HG02884 (cell line): ENCODE data around the gene CDK4.
"Not testable (repeated sequence)": the region's sequence is repeated elsewhere in the genome, so short reads cannot be mapped to it uniquely, and the experiment has no call there.

Source experiments
- ATAC-seq: cut with Tn5 transposase; IDR thresholded peaks from one replicate; pipeline ENCODE4 v1.9.1; 2021; ENCODE audit warnings: mild to moderate bottlenecking, moderate library complexity; ENCODE audit not compliant: unreplicated experiment

The CDK4 gene

GRCh38 chr12:57726884-57727757 lies 25.0 kb downstream of the CDK4 start:
- ATAC-seq = no peak

- ATAC-seq = no peak
These were observed 25.8 kb downstream of the CDK4 start for GRCh38 chr12:57726151-57726883.

DNA sequence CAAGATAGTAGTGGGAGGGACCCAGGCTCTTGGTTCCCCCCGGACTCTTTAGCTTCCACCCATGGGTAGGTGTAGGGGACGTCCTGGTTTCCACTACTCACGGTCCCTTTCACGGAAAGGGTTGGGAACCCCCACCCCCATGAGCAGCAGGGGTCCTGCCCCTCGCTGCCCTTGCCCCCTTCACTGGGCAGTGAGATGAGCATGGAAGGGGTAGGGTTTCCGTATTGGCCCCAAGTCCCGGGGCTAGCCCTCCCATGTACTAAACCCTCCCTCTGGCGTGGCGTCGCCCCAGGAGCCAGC lies 26.3 kb downstream of the CDK4 start:
- no peak for ATAC-seq

- no peak for ATAC-seq
These were observed 27.0 kb downstream of the CDK4 start for GRCh38 chr12:57724936-57725740.

DNA sequence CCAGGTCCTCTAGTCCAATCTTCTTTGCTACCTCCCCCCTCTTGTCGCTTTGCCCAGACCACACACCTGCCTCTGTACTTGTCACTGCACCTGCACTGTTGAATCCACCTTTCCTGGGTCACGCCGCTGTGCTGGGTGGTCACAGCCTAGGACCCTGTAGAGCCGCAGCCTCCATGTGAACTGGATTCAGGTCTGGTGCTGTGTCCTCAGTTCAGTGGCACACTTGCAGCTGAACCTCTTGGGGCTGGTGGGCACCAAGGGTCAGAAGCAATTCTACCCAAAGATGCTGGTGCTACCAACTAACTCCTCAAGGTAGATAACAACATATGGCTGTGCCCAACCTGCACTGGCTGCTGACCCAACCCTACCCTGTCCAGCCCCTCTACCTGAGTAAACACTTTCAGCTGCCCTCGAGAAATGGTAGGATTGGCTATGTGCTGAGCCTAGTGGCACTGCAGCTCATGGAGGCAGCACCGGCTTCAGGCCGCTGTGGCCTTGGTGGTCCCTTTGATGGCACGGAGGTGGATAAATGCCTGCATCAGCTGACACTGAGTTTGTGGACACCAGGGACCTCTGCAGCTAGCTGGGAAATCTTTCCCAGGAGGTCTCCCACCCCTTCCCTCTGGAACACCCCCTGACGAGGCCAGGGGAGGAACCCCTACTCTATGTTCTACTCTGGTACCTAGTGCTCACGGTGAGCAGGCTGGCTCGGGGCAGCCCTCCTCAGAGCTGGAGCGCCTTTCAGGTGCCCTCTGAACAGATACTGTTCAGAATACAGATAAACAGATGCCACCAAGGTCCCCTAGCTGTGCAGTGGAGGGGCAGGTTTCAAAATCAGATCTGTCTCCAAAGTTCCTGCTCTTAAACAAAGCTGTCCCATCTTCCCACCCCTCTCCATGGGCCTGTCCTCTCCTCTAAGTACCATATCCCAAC lies 27.8 kb downstream of the CDK4 start:
- ATAC-seq = no peak

- ATAC-seq = no peak
These were observed 28.5 kb downstream of the CDK4 start for GRCh38 chr12:57723630-57723962.

GRCh38 chr12:57722716-57723629 lies 29.1 kb downstream of the CDK4 start:
- no peak for ATAC-seq

- not testable (repeated sequence) for ATAC-seq
These were observed 30.1 kb downstream of the CDK4 start for GRCh38 chr12:57721846-57722608.

DNA sequence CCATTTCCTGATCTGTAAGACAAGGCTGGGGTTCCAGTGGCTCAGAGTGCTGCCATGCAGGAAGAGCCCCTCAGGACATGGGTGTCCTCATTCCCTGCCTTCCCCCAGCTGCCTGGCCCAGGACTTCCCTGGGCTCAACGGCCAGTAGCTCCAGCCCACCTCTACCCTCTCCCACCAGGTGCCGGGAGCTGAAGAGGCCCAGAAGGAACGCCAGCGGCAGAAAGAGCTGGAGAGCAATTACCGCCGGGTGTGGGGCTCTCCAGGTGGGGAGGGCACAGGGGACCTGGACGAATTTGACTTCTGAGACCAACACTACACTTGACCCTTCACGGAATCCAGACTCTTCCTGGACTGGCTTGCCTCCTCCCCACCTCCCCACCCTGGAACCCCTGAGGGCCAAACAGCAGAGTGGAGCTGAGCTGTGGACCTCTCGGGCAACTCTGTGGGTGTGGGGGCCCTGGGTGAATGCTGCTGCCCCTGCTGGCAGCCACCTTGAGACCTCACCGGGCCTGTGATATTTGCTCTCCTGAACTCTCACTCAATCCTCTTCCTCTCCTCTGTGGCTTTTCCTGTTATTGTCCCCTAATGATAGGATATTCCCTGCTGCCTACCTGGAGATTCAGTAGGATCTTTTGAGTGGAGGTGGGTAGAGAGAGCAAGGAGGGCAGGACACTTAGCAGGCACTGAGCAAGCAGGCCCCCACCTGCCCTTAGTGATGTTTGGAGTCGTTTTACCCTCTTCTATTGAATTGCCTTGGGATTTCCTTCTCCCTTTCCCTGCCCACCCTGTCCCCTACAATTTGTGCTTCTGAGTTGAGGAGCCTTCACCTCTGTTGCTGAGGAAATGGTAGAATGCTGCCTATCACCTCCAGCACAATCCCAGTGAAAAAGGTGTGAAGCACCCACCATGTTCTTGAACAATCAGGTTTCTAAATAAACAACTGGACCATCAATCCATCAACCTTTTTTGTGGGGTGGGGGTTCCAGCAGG lies 31.2 kb downstream of the CDK4 start:
- no peak for ATAC-seq

GRCh38 chr12:57719777-57720605 lies 32.1 kb downstream of the CDK4 start:
- no peak for ATAC-seq

- no peak for ATAC-seq
These were observed 33.2 kb downstream of the CDK4 start for GRCh38 chr12:57718641-57719528.

GRCh38 chr12:57717846-57718640 lies 34.1 kb downstream of the CDK4 start:
- ATAC-seq = no peak

DNA sequence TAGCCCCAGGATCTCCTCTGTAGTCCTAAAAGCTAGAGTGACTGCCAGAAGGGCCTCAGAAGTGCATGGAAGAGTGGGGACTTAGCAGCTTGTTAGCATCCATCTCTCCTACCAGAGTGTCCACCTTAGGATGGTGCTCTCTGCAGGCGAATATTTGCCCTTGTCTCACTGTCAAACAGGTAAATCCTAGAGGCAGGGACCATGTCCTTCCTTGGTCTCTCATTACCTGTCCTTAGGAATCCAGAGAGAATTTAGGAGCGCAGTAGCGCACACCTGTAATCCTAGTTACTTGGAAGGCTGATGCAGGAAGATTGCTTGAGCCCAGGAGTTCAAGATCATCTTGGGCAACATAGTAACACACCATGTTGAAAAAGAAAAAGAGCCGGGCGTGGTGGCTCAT lies 35.0 kb downstream of the CDK4 start:
- ATAC-seq = no peak

DNA sequence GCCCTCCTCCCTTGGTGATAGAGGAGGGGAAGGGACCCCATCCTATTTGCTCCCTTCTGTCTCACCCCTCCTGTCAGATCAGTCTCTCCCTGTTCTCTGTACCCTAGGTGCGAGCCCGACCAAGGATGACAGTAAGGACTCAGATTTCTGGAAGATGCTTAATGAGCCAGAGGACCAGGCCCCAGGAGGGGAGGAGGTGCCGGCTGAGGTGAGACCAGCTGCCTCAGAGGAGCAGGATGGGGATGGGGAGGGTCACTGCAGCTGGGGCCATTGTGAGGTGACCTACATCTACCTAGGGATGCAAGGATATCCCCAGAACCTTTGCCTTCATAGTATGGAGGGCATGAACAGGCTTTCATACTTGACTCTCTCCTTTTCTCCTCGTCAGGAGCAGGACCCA lies 35.8 kb downstream of the CDK4 start:
- ATAC-seq = no peak

DNA sequence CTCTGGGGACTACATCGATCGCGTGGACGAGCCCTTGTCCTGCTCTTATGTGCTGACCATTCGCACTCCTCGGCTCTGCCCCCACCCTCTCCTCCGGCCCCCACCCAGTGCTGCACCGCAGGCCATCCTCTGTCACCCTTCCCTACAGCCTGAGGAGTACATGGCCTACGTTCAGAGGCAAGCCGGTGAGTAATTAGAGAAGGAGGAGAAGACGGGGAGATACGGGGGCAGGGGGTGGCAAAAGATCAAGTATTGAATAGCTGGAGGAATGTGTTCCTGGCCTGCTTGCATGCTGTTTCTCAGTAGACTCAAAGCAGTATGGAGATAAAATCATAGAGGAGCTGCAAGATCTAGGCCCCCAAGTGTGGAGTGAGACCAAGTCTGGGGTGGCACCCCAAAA lies 36.3 kb downstream of the CDK4 start:
- ATAC-seq = no peak
